ENCODE data around the gene COL15A1.

Gene COL15A1

DNA sequence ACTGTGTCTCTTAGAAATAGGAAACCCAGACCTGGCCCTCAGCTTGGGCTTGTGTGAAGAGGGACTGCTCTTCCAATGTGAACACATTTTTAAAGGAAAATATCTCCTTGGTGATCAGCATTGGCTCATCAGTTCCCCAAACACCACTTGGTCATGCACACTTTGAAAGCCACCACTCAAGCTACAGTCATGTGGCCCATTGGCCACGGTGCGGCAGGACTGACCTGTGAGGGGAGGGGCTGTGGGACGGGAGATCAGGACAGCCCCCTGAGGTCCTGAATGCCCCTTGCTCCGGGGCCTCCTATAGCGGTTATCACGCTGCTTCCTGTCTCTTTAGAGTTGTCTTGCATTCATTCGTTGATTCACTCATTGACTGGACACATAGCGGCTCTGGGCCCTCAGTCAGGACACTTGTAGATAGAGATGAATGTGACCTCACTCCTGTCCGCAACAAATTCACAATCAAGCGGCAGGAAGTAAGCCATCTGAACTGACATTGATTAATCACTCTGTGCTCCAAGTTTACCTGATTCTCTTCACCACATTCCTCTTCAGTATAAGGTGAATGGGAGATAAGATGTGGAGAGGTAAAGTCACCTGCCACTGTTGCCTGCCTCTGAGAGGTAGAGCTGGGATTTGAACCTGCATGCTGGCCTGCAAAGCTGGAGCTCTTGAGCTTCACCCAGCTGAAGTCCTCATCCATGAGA, 73.1 kb downstream of the COL15A1 start:
- Histone ChIP-seq H3K79me2 (ENCODE audit: control insufficient read depth, low read length) (no peaks in the 10 kb centered on the region), H3K36me3 (ENCODE audit: control insufficient read depth, low read length) (no peaks in the 10 kb centered on the region), H3K4me3 (ENCODE audit: low read length) (no peak overlapping the region), H3K27me3 (ENCODE audit: control insufficient read depth, low read length) (no peaks in the 10 kb centered on the region), H3K27ac (ENCODE audit: low read depth, low read length) (no peak overlapping the region), H3K4me1 (ENCODE audit: control insufficient read depth, low read length) (no peaks in the 10 kb centered on the region), H3K4me2 (ENCODE audit: low read length) (no peak overlapping the region), H3F3A (ENCODE audit: control insufficient read depth, insufficient read depth) (no peaks in the 10 kb centered on the region), H4K20me1 (ENCODE audit: control insufficient read depth, insufficient read depth, low read depth, low read length) (no peaks in the 10 kb centered on the region), H3K9me2 (replicated peaks; ENCODE audit: control insufficient read depth, low read length) (no peaks in the 10 kb centered on the region), H3K9me3 (ENCODE audit: control insufficient read depth, insufficient read depth, low read length) (peaks cover 4% of the 10 kb centered on the region; the same call in 1 of the 2 replicates)
- TF ChIP-seq, protein P1, sequence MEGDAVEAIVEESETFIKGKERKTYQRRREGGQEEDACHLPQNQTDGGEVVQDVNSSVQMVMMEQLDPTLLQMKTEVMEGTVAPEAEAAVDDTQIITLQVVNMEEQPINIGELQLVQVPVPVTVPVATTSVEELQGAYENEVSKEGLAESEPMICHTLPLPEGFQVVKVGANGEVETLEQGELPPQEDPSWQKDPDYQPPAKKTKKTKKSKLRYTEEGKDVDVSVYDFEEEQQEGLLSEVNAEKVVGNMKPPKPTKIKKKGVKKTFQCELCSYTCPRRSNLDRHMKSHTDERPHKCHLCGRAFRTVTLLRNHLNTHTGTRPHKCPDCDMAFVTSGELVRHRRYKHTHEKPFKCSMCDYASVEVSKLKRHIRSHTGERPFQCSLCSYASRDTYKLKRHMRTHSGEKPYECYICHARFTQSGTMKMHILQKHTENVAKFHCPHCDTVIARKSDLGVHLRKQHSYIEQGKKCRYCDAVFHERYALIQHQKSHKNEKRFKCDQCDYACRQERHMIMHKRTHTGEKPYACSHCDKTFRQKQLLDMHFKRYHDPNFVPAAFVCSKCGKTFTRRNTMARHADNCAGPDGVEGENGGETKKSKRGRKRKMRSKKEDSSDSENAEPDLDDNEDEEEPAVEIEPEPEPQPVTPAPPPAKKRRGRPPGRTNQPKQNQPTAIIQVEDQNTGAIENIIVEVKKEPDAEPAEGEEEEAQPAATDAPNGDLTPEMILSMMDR (IDR thresholded peaks at IDR 0.05; ENCODE audit: low read depth, low read length, poor library complexity, severe bottlenecking), result no peak
- TF ChIP-seq EZH2phosphoT487 (IDR thresholded peaks at IDR 0.05; ENCODE audit: borderline replicate concordance, low read length), result no peak

DNA sequence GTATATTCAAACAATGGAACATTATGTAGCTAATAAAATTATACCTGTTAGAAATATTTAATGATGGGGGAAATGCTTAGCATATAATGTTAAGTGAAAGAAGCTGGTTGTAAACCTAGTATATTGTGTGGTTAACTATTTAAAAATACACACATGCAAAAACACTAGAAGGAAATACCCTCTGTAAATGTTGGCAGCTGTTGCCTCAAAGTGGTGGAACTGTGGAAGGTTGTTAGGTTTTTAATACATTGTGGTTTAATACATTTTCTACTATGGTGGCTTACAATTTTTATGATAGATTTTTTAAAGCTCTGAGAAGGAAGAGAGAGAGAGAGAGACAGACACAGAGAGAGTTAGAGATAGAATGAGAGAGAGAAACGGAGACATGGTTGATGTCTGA, 74.9 kb downstream of the COL15A1 start:
- no peaks in the 10 kb centered on the region for H3K9me3 ChIP-seq (ENCODE audit: control insufficient read depth, insufficient read depth, low read length)
- TF ChIP-seq, protein P1 (IDR thresholded peaks at IDR 0.05; ENCODE audit: low read depth, low read length, poor library complexity, severe bottlenecking), result no peak
- TF ChIP-seq EZH2phosphoT487 (IDR thresholded peaks at IDR 0.05; ENCODE audit: borderline replicate concordance, low read length), result no peak

DNA sequence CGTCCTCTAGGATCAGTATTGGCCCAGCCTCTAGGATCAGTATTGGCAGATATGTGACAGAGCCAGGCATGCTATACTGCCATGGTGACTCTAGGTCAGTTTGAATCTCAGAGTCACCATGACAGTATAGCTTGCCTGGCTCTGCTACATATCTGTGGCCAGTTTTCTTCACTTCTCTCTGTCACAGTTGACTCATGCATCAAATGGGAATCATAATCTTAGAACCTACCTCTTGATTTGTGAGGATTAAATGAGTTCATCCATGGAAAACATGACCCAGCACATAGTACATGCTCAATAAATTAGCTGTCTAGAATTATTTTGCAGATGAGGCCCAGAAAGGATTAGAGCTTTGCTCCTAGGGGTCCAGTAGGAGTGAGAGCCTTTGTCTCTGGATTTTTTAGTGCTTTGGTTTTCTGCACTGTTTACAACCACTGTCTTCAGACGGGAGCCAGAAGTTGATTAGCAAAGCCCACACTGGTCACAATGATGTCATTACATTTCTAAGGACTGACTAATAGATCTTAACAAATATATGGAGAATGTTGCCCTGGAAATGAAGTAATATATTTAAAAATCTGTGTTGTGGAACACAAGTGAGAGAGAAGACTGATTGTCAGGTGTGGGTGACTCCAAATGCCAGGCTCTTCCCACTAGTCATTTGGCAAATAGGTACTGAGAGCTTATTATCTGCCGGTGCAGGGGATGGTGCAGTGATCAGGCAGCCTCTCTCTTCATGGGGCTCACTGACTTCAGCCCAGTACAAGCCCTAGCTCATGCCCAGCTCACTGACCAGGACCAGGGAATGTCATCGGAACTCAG, 76.0 kb downstream of the COL15A1 start:
- H3K27ac ChIP-seq (ENCODE audit: low read depth, low read length), result no peak overlapping the region

More for the DNA sequence above, 74.9 kb downstream of the COL15A1 start:
- Histone ChIP-seq H3F3A (ENCODE audit: control insufficient read depth, insufficient read depth) (no peaks in the 10 kb centered on the region), H3K36me3 (ENCODE audit: control insufficient read depth, low read length) (no peaks in the 10 kb centered on the region), H3K9me2 (replicated peaks; ENCODE audit: control insufficient read depth, low read length) (no peaks in the 10 kb centered on the region), H3K79me2 (ENCODE audit: control insufficient read depth, low read length) (no peaks in the 10 kb centered on the region), H4K20me1 (ENCODE audit: control insufficient read depth, insufficient read depth, low read depth, low read length) (no peaks in the 10 kb centered on the region), H3K27me3 (ENCODE audit: control insufficient read depth, low read length) (no peaks in the 10 kb centered on the region), H3K27ac (ENCODE audit: low read depth, low read length) (no peak overlapping the region), H3K4me2 (ENCODE audit: low read length) (no peak overlapping the region), H3K4me1 (ENCODE audit: control insufficient read depth, low read length) (no peaks in the 10 kb centered on the region), H3K4me3 (ENCODE audit: low read length) (no peak overlapping the region)

More for the DNA sequence above, 76.0 kb downstream of the COL15A1 start:
- Histone ChIP-seq H4K20me1 (ENCODE audit: control insufficient read depth, insufficient read depth, low read depth, low read length) (no peaks in the 10 kb centered on the region), H3K36me3 (ENCODE audit: control insufficient read depth, low read length) (no peaks in the 10 kb centered on the region), H3K4me3 (ENCODE audit: low read length) (no peak overlapping the region), H3K4me1 (ENCODE audit: control insufficient read depth, low read length) (no peaks in the 10 kb centered on the region), H3K4me2 (ENCODE audit: low read length) (no peak overlapping the region), H3F3A (ENCODE audit: control insufficient read depth, insufficient read depth) (no peaks in the 10 kb centered on the region), H3K9me2 (replicated peaks; ENCODE audit: control insufficient read depth, low read length) (no peaks in the 10 kb centered on the region), H3K9me3 (ENCODE audit: control insufficient read depth, insufficient read depth, low read length) (no peaks in the 10 kb centered on the region), H3K27me3 (ENCODE audit: control insufficient read depth, low read length) (no peaks in the 10 kb centered on the region), H3K79me2 (ENCODE audit: control insufficient read depth, low read length) (no peaks in the 10 kb centered on the region)
- no peak for TF ChIP-seq EZH2phosphoT487 (IDR thresholded peaks at IDR 0.05; ENCODE audit: borderline replicate concordance, low read length)
- TF ChIP-seq, protein P1 (IDR thresholded peaks at IDR 0.05; ENCODE audit: low read depth, low read length, poor library complexity, severe bottlenecking), result no peak
